Right lobe of liver (tissue), 4 donors: Measurements from ENCODE around the gene SRRM4.

ENCODE experiments used
- CTCF ChIP-seq, 4 donors: fragments of 200-600 bp in 3 of 4; fragments of 450-650 bp in 1 of 4; IDR thresholded peaks; one replicate each; pipeline versions ENCODE4 v1.5.1 to v1.8.0; 2016 to 2022; ENCODE audit warnings: antibody characterized with exemption in 4 of 4, mild to moderate bottlenecking in 2 of 4
- POLR2A ChIP-seq: fragments of 450-650 bp; IDR thresholded peaks from one replicate; pipeline ENCODE4 v1.6.1; 2017; ENCODE audit warnings: antibody characterized with exemption, mild to moderate bottlenecking
- donor health status: DM: no; HTN: no; CAD: no.
- donor health status: DM: no; HTN: no; CAD: no.
- donor health status: DM: no; HTN: yes; CAD: no.

DNA sequence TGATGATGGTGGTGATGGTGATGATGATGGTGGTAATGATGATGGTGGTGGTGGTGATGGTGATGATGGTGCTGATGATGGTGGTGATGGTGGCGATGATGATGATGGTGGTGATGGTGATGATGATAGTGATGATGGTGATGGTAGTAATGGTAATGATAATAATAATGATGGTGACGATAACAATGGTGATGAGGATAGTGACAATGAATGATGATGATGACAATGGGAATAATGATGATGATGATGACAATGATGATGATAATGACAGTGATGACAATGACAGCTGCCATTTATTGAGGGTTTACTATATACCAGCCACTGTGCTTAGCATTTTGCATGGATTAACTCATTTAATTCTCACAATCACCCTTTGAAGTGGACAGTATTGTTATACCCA is 94.6 kb downstream of the SRRM4 start:
- TF ChIP-seq CTCF (IDR thresholded peaks at IDR 0.05) (no peak), POLR2A (no peak)
